ENCODE results near the gene REXO4. TPM values are rescaled to one million over a fixed set of nuclear protein-coding genes. Genes with fewer than 3 reads are reported as not detected.

Gene REXO4
- total RNA-seq, 4 donors from 2014 or later = 15.6 to 37.1 (median 19.4) TPM

DNA sequence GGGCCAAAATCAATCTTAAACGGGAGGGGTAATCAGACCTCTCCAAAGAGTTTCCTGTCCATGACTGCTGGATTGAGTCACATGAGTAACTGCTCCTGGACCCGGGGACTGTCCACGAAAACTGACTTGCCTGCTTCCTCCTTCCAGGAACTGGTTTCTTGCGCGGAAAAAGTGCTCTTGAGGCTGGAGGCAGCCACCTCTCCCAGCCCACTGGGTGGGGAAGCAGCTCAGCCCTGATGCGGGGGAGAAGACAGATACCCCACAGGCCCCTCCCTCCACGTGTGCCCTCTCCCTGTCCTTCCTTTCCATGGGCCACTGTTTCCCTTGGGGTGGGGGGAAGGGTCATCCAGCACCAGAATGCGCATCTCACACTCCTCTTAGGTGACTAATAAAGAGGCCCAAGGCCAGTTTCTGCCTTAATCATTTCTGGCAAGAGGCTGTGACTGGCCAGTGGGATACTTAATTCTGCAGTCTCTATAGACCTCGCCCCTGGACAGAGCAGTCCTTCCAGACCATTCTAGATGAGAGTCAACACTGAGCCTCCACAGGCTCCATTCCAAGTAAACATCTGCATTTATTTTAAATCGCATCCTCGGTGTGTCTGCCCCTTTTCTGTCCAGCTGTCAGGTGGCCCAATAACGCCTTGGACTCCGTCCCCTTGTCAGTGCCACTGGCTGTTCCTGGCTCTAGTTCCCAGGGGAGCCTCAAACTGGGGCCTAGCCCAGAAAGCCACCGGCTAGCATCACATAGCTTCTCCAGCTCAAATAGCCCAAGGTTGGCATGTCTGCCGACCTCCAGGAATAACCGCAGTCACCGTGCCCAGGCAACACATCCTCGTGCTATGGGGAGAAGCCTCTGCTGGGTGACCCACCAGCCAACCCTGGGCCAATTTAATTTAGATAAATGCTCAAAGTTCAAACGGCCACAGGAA, 12.0 kb downstream of the REXO4 start:
- no peak overlapping the region for H3K27ac ChIP-seq
- DNase-seq = no peak
- no peaks in the 10 kb centered on the region for H3K4me1 ChIP-seq
- H3K4me3 ChIP-seq = no peak overlapping the region
- TF ChIP-seq POLR2A (IDR thresholded peaks at IDR 0.05) = no peak
- TF ChIP-seq, protein P1, sequence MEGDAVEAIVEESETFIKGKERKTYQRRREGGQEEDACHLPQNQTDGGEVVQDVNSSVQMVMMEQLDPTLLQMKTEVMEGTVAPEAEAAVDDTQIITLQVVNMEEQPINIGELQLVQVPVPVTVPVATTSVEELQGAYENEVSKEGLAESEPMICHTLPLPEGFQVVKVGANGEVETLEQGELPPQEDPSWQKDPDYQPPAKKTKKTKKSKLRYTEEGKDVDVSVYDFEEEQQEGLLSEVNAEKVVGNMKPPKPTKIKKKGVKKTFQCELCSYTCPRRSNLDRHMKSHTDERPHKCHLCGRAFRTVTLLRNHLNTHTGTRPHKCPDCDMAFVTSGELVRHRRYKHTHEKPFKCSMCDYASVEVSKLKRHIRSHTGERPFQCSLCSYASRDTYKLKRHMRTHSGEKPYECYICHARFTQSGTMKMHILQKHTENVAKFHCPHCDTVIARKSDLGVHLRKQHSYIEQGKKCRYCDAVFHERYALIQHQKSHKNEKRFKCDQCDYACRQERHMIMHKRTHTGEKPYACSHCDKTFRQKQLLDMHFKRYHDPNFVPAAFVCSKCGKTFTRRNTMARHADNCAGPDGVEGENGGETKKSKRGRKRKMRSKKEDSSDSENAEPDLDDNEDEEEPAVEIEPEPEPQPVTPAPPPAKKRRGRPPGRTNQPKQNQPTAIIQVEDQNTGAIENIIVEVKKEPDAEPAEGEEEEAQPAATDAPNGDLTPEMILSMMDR (IDR thresholded peaks at IDR 0.05) = no peak
- H3K9me3 ChIP-seq = no peaks in the 10 kb centered on the region
- H3K27me3 ChIP-seq = no peaks in the 10 kb centered on the region
- peaks cover 0 to 63% (median 0%) of the 10 kb centered on the region in 3 donors for H3K36me3 ChIP-seq

DNA sequence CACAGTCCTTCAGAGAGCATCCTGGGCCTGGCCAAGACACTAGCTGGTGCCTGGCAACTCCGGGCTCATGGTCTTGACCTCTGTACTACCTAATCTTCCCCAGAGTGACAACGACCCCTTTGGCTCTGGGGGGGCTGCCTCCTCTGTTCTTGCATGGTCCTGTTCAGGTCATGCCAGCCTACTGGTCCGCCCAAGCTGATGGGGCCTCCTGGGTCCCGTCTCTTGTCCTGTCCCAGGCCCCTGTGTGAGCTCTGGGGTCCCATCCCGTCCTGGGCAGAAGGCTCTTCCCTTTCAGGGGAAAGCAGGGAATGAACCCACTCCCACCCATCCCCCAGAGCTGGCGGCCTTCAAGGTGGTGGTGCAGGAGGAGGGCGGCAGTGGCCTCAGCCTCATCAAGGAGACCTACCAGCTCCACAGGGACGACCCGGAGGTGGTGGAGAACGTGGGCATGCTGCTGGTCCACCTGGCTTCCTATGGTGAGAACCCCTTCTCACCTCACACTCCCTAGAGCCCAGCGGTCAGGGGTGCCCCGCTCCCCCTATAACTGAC, 13.3 kb downstream of the REXO4 start:
- Histone ChIP-seq H3K27me3 (no peaks in the 10 kb centered on the region), H3K36me3 (peaks cover 0 to 51% (median 0%) of the 10 kb centered on the region in 3 donors), H3K27ac (no peak overlapping the region), H3K4me1 (no peaks in the 10 kb centered on the region), H3K4me3 (no peak overlapping the region), H3K9me3 (no peaks in the 10 kb centered on the region)
- DNase-seq = peak in 1 of 3 donors; percentile 37
- TF ChIP-seq, protein P1 (IDR thresholded peaks at IDR 0.05) = no peak
- no peak for TF ChIP-seq POLR2A (IDR thresholded peaks at IDR 0.05)

DNA sequence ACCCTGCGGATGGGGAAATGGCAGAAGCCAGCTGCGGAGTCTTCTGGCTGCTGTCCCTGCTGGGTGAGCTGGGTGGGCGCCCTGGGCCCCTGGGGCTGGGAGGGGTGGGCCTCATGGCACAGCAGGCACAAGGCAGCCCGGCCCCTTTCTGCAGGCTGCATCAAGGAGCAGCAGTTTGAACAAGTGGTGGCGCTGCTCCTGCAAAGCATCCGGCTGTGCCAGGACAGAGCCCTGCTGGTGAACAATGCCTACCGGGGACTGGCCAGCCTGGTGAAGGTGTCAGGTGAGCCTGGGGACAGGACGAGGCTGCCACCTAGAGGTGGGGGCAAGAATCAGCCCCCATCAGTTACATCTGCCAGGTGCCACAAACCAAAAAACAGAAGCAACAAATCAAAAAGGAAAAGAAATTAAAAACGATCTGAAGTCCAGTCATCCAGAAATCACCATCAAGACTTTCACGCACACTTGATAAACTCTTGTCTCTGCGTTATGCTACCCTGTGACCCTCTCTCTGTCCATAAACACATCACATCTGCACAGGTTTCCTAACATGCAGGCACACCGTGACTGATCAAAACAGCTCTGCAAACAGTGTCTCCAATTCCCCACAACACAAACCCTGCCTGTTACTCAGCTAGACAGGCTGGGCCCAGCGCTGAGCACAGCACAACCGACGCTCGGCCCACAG, 13.9 kb downstream of the REXO4 start:
- Histone ChIP-seq H3K4me3 (no peak overlapping the region), H3K27ac (no peak overlapping the region), H3K4me1 (no peaks in the 10 kb centered on the region), H3K27me3 (no peaks in the 10 kb centered on the region), H3K36me3 (peaks cover 0 to 45% (median 0%) of the 10 kb centered on the region in 3 donors), H3K9me3 (no peaks in the 10 kb centered on the region)
- TF ChIP-seq POLR2A (IDR thresholded peaks at IDR 0.05) = no peak
- TF ChIP-seq, protein P1 (IDR thresholded peaks at IDR 0.05) = peak; percentile 7 to 88 (median 76)
- peak in 2 of 3 donors; percentile 74 to 78 for DNase-seq

DNA sequence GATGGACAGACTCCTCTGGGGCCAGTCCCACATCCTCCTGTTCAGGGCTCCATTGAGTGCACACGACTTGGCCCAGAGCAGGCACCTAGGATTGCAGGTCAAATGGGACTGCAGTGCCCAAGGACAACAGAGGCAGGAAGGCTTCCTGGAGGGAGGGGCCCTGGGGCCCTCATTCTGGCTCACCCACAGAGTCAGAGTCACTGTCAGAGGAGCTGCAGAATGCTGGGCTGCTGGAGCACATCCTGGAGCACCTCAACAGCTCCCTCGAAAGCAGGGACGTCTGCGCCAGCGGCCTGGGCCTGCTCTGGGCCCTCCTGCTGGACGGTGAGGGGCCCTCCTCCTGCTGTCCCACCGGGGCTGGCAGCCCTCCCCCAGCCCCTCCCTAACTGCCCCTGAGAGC, 15.1 kb downstream of the REXO4 start:
- Histone ChIP-seq H3K36me3 (peaks cover 0 to 35% (median 0%) of the 10 kb centered on the region in 3 donors), H3K4me3 (no peak overlapping the region)
- DNase-seq = no peak

GRCh38 chr9:133401588-133401987, 16.2 kb downstream of the REXO4 start:
- H3K4me1 ChIP-seq = no peaks in the 10 kb centered on the region
- peaks cover 0 to 26% (median 0%) of the 10 kb centered on the region in 3 donors for H3K36me3 ChIP-seq
- H3K27me3 ChIP-seq = no peaks in the 10 kb centered on the region
- H3K4me3 ChIP-seq = no peak overlapping the region
- no peak for DNase-seq
- TF ChIP-seq POLR2A (IDR thresholded peaks at IDR 0.05) = no peak
- TF ChIP-seq, protein P1 (IDR thresholded peaks at IDR 0.05) = no peak
- H3K27ac ChIP-seq = no peak overlapping the region
- no peaks in the 10 kb centered on the region for H3K9me3 ChIP-seq

More for the DNA sequence above, 15.1 kb downstream of the REXO4 start:
- Histone ChIP-seq H3K27me3 (no peaks in the 10 kb centered on the region), H3K9me3 (no peaks in the 10 kb centered on the region), H3K4me1 (no peaks in the 10 kb centered on the region), H3K27ac (no peak overlapping the region)
- TF ChIP-seq, protein P1 (IDR thresholded peaks at IDR 0.05) = no peak
- TF ChIP-seq POLR2A (IDR thresholded peaks at IDR 0.05) = no peak
